RWPE2 (cell line): Measurements from ENCODE around the gene SENP1.
"Not testable (repeated sequence)": the region's sequence is repeated elsewhere in the genome, so short reads cannot be mapped to it uniquely, and the experiment has no call there.

Experiments
- ATAC-seq: fragments of 200-7000 bp; cut with Tn5 transposase; 3 replicates; pipeline ENCODE4 v1.9.1; 2021; ENCODE audit warnings: low read depth
- DNase-seq: peaks from one replicate; pipeline ENCODE4 v3.0.0-alpha.2; 2020; ENCODE audit warnings: low spot score
- H3K27ac ChIP-seq: fragments of 450-650 bp; 2 replicates; pipeline ENCODE4 v1.5.1; 2017; ENCODE audit warnings: mild to moderate bottlenecking; ENCODE audit not compliant: poor library complexity, severe bottlenecking
- H3K27me3 ChIP-seq: fragments of 250-450 bp; sonication (Bioruptor Pico); 2 replicates; pipeline ENCODE4 v1.5.1; 2021; ENCODE audit warnings: mild to moderate bottlenecking, moderate library complexity; ENCODE audit not compliant: insufficient read depth, poor library complexity, severe bottlenecking
- H3K36me3 ChIP-seq: fragments of 250-450 bp; sonication (Bioruptor Pico); 2 replicates; pipeline ENCODE4 v1.5.1; 2020; ENCODE audit warnings: low read depth, mild to moderate bottlenecking, moderate library complexity
- H3K4me1 ChIP-seq: fragments of 250-450 bp; sonication (Bioruptor Pico); 2 replicates; pipeline ENCODE4 v1.5.1; 2021; ENCODE audit warnings: mild to moderate bottlenecking, moderate library complexity; ENCODE audit not compliant: insufficient read depth, poor library complexity, severe bottlenecking
- H3K4me3 ChIP-seq: fragments of 250-450 bp; sonication (Bioruptor Pico); 2 replicates; pipeline ENCODE4 v1.5.1; 2021; ENCODE audit warnings: mild to moderate bottlenecking, moderate library complexity; ENCODE audit not compliant: severe bottlenecking
- H3K9me3 ChIP-seq: fragments of 250-450 bp; sonication (Bioruptor Pico); 2 replicates; pipeline ENCODE4 v1.5.1; 2021; ENCODE audit warnings: mild to moderate bottlenecking, moderate library complexity; ENCODE audit not compliant: severe bottlenecking
- TF ChIP-seq, protein P1 (sequence below): fragments of 450-650 bp; IDR thresholded peaks from one replicate; pipeline ENCODE4 v1.5.1; 2017; ENCODE audit warnings: mild to moderate bottlenecking, moderate library complexity; ENCODE audit not compliant: poor library complexity, severe bottlenecking

SENP1 gene

DNA sequence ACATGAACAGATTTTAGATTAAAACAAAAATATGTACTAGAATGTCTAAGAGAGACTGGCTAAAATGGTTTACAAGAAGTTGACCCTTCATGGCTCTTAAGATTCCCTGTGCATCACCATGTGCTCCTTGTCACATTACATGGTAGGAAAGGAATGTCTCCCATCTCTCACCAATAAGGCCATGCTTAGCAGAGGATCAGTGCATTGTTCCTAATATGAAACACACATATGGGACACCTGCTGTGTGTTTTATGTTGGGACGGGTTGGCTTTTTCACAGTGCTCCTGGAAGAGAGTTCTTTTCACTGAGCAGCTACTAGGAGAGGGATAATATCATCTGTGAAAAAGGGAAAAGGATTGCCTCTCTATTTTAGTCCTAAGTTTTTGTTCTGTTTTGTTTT is 22.9 kb upstream of the SENP1 start:
- peaks cover 83% of the 10 kb centered on the region for H3K36me3 ChIP-seq
- TF ChIP-seq, protein P1, sequence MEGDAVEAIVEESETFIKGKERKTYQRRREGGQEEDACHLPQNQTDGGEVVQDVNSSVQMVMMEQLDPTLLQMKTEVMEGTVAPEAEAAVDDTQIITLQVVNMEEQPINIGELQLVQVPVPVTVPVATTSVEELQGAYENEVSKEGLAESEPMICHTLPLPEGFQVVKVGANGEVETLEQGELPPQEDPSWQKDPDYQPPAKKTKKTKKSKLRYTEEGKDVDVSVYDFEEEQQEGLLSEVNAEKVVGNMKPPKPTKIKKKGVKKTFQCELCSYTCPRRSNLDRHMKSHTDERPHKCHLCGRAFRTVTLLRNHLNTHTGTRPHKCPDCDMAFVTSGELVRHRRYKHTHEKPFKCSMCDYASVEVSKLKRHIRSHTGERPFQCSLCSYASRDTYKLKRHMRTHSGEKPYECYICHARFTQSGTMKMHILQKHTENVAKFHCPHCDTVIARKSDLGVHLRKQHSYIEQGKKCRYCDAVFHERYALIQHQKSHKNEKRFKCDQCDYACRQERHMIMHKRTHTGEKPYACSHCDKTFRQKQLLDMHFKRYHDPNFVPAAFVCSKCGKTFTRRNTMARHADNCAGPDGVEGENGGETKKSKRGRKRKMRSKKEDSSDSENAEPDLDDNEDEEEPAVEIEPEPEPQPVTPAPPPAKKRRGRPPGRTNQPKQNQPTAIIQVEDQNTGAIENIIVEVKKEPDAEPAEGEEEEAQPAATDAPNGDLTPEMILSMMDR = no peak
- ATAC-seq = no peak

DNA sequence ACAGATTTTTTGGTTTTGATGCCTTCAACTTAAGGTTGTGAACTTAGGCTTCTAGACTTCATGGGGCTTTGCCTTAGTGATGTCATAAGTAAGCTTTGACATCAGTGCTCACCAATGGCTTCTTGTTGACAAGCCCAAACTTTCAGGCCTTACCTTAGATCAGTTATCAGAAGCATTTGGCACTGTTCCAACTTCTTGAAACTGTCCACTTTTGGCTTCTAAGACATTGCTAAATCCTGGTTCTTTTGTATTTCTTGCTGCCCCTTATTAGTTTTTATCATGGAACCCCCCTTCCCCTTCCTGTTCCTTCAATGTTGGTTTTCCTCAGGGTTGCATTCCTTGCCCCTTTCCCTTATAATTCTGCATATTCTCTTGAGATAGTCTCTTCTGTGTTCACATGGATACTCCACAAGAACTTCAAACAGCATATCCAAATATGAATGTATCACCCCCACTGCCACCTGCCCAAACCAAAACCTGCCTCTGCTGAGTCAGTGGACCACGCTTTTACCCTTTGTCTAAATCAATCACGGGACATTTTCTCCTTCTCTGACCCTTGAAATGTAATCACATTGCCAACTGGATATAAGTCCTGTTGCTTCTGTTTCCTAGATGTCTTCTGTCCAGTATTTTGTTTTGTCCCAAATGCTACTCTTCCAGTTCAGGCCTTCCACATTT is 21.2 kb upstream of the SENP1 start:
- Histone ChIP-seq H3K27ac (no peak overlapping the region), H3K36me3 (peaks cover 84% of the 10 kb centered on the region), H3K27me3 (no peaks in the 10 kb centered on the region), H3K4me3 (no peak overlapping the region), H3K9me3 (no peaks in the 10 kb centered on the region), H3K4me1 (no peaks in the 10 kb centered on the region)
- ATAC-seq (no peak), DNase-seq (no peak)
- TF ChIP-seq, protein P1 = no peak

More for the DNA sequence above, 22.9 kb upstream of the SENP1 start:
- DNase-seq = no peak
- Histone ChIP-seq H3K4me1 (no peaks in the 10 kb centered on the region), H3K9me3 (no peaks in the 10 kb centered on the region), H3K4me3 (no peak overlapping the region), H3K27me3 (no peaks in the 10 kb centered on the region), H3K27ac (no peak overlapping the region)

DNA sequence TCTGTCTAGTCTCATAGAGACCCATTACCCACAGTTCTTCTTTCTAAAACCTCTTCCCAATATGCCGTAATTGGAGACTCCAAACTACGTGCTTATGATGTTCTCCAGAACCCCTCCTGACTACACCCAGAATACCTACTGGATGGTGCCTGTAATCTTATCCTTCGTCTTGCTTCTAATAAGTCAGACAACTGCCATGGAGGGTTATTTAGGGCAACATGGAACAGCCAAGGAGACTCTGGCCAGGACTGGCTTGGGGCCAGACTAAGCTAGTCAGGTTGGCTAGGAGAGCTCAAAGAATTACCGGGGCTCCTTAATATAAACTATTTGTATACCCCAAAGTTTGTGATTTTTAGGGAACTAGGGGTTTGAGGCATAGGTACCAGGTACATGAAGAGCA is 20.1 kb upstream of the SENP1 start:
- ATAC-seq (no peak), DNase-seq (no peak)
- TF ChIP-seq, protein P1 = no peak
- Histone ChIP-seq H3K4me3 (no peak overlapping the region), H3K27me3 (no peaks in the 10 kb centered on the region), H3K36me3 (peaks cover 77% of the 10 kb centered on the region), H3K27ac (no peak overlapping the region), H3K4me1 (no peaks in the 10 kb centered on the region), H3K9me3 (no peaks in the 10 kb centered on the region)

DNA sequence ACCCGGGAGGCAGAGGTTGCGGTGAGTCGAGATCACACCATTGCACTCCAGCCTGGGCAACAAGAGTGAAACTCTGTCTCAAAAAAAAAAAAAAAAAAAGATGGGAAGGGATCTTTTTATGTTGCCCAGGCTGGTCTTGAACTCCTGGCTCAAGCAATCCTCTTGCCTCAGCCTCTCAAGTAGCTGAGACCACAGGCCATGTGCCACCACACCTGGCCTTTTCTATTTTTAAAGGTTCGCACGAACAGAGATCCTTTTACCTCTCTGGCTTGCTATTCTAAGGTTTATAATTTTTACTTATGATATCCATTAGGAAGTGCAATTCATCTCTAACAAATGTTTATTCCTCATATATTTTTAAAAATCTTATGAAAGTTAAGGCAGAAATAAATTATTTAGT is 19.7 kb upstream of the SENP1 start:
- H3K27me3 ChIP-seq, H3K9me3 ChIP-seq, H3K4me1 ChIP-seq, ATAC-seq, H3K4me3 ChIP-seq, H3K27ac ChIP-seq, DNase-seq: not testable (repeated sequence)
- H3K36me3 ChIP-seq = peaks cover 73% of the 10 kb centered on the region

DNA sequence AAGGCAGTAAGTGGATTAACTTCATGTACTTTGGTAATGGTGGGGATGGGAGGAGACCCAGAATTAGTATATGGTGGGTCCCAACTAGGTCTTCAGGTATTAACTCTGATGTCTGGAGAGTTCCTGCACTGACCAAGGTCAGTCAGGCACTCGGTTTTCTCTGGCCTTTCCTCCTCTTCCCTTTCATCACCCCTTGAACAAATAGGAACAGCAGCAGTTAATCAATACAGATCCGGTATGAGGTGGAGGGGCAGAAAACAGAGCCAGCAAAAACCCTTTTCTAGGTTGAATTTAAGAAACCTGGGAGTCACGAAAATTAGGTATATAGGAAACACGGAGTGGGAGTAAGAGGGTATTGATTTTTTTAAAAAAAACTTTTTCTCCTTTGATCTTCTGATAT is 17.3 kb upstream of the SENP1 start:
- Histone ChIP-seq H3K27ac (no peak overlapping the region), H3K4me1 (peaks cover 3% of the 10 kb centered on the region), H3K27me3 (no peaks in the 10 kb centered on the region), H3K36me3 (peaks cover 53% of the 10 kb centered on the region), H3K4me3 (no peak overlapping the region), H3K9me3 (no peaks in the 10 kb centered on the region)
- no peak for DNase-seq
- ATAC-seq = no peak
- TF ChIP-seq, protein P1 = no peak
